Inferior parietal cortex (tissue), 1 donor: ENCODE measurements around the gene HLA-A.

Source experiments
- DNase-seq: peaks from one replicate; pipeline ENCODE4 v3.0.0-alpha.2; 2016; ENCODE audit errors: extremely low spot score

HLA-A gene

GRCh38 chr6:29935273-29935955 lies 6.9 kb upstream of the HLA-A start:
- no peak for DNase-seq

- no peak for DNase-seq
These were observed 3.4 kb upstream of the HLA-A start for GRCh38 chr6:29938746-29939508.

GRCh38 chr6:29941016-29941415 lies 1.3 kb upstream of the HLA-A start:
- no peak for DNase-seq

DNA sequence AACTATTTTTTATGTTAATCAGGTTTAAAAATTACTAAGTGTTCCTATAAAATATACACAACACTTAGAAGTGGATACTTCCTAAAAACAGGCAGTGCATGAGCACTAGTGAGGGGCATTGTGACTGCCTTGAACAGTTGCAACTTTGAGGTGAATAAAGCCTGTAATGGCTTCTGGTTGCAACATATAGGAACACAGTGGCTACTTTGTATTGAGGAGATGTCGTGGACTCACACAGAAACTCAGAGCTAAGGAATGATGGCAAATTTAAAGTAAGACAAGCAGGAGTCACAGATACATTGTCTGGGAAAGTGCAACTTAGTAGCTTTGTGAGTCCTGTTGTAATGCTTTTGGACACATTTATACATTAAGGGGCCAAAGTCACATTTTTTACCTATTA lies 861 bp upstream of the HLA-A start:
- DNase-seq: no peak

DNA sequence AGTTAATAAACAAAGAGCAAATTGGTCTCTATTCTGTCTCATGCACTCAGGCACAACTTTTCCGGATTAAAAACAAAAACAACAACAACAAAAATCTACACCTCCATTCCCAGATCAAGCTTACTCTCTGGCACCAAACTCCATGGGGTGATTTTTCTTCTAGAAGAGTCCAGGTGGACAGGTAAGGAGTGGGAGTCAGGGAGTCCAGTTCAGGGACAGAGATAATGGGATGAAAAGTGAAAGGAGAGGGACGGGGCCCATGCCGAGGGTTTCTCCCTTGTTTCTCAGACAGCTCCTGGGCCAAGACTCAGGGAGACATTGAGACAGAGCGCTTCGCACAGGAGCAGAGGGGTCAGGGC lies 437 bp upstream of the HLA-A start:
- no peak for DNase-seq

DNA sequence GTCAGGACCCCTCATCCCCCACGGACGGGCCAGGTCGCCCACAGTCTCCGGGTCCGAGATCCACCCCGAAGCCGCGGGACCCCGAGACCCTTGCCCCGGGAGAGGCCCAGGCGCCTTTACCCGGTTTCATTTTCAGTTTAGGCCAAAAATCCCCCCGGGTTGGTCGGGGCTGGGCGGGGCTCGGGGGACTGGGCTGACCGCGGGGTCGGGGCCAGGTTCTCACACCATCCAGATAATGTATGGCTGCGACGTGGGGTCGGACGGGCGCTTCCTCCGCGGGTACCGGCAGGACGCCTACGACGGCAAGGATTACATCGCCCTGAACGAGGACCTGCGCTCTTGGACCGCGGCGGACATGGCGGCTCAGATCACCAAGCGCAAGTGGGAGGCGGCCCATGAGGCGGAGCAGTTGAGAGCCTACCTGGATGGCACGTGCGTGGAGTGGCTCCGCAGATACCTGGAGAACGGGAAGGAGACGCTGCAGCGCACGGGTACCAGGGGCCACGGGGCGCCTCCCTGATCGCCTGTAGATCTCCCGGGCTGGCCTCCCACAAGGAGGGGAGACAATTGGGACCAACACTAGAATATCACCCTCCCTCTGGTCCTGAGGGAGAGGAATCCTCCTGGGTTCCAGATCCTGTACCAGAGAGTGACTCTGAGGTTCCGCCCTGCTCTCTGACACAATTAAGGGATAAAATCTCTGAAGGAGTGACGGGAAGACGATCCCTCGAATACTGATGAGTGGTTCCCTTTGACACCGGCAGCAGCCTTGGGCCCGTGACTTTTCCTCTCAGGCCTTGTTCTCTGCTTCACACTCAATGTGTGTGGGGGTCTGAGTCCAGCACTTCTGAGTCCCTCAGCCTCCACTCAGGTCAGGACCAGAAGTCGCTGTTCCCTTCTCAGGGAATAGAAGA lies 978 bp downstream of the HLA-A start:
- DNase-seq: no peak

DNA sequence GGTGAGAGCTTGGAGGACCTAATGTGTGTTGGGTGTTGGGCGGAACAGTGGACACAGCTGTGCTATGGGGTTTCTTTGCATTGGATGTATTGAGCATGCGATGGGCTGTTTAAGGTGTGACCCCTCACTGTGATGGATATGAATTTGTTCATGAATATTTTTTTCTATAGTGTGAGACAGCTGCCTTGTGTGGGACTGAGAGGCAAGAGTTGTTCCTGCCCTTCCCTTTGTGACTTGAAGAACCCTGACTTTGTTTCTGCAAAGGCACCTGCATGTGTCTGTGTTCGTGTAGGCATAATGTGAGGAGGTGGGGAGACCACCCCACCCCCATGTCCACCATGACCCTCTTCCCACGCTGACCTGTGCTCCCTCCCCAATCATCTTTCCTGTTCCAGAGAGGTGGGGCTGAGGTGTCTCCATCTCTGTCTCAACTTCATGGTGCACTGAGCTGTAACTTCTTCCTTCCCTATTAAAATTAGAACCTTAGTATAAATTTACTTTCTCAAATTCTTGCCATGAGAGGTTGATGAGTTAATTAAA lies 3.0 kb downstream of the HLA-A start:
- no peak for DNase-seq

- no peak for DNase-seq
These were observed 4.1 kb downstream of the HLA-A start for GRCh38 chr6:29946223-29947076.

GRCh38 chr6:29947077-29947980 lies 5.0 kb downstream of the HLA-A start:
- DNase-seq: no peak

- DNase-seq: no peak
These were observed 5.9 kb downstream of the HLA-A start for GRCh38 chr6:29948277-29948676.

DNA sequence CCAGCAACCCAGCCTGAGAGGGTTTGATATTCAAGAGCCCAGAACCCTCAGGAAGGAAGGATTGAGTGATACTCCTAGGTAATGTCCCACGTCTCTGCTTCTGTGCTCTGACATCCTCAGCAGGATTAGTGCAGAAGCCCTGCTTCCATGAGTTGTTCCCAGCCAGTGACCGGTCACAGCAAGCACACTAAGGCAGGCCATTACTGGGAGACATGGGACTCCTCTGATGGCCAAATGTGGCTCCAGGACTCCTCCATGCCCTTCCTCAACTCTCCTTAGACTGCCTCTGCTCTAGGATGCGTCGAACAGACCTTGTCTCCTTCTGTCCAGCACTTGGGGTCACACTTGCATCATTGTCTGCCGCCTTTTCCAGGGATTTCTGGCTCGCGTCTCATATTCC lies 7.6 kb downstream of the HLA-A start:
- DNase-seq: no peak

DNA sequence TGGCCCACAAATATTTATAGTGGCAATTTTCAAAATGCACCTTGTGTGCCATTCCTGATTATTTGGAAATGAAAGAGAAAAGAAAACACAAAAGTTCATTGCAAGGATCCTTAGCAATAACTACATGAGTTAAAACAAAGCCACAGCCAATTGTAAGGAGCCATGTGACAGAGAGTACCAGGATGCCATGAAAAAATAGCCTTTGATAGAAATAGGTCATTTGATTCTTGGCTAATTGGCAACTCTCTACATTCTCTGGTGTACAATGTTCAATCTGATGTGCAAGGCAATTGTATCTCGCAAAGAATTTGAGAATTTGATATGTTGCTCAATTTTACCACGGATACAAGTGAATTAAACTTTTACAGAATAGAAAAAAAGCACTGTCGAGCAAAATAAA lies 9.6 kb downstream of the HLA-A start:
- no peak for DNase-seq

- DNase-seq: no peak
These were observed 10.7 kb downstream of the HLA-A start for GRCh38 chr6:29953001-29953441.

DNA sequence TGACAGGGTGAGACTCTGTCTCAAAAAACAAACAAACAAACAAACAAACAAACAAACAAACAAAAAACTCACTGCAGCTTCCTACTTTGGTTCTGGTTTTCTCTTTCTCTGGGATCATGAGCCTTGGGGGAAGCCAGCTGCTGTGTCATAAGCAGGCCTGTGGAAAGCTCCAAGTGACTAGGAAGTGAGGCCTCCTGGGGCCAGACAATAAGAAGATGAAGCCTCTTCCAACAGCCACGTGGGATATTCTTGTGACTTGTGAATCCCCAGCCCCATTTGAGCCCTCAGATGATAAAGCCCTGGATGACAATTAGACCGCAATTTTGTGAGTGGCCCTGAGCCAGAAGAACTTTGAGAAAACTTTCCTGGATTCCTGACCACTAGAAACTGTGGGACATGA lies 11.4 kb downstream of the HLA-A start:
- no peak for DNase-seq

- no peak for DNase-seq
These were observed 11.9 kb downstream of the HLA-A start for GRCh38 chr6:29954272-29954671.

DNA sequence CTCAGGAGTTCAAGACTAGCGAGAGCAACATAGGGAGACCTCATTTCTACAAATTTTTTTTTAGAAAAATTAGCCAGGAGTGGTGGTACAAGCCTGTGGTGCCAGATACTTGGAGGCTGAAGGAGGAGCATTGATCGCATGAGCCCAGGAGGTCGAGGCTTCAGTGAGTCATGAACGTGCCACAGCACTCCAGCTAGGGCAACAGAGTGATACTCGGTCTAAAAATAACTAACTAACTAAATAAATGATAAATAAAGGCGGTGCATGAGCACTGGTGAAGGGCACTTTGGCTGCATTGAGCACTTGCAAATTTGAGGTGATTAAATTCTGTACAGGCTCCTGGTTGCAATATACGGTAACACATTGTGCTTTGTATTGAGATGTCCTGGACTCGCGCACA lies 13.5 kb downstream of the HLA-A start:
- no peak for DNase-seq

GRCh38 chr6:29956518-29956917 lies 14.2 kb downstream of the HLA-A start:
- DNase-seq: no peak

- no peak for DNase-seq
These were observed 15.7 kb downstream of the HLA-A start for GRCh38 chr6:29958046-29958445.

DNA sequence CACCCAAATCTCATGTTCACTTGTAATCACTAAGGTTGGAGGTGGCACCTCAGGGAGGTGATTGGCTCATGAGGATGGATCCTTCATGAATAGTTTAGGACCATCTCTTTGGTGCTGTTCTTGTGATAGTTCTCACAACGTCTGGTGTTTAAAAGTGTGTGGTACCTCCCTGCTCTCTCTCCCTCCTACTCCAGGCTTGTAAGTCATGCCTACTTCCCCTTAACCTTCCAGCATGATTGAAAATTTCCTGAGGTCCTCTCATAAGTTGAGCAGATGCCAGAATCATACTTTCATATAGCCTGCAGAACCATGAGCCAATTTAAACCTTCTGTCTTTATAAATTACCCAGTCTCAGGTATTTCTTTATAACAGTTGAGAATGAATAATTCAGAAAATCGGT lies 16.6 kb downstream of the HLA-A start:
- no peak for DNase-seq

- DNase-seq: no peak
These were observed 17.1 kb downstream of the HLA-A start for GRCh38 chr6:29959467-29959866.
